K562 (cell line): ENCODE results near the gene FTSJ3.

Experiments
- CTCF ChIP-seq, 3 experiments: IDR thresholded peaks in 2 of 3; conservative IDR thresholded peaks in 1 of 3; 2 replicates each; pipeline ENCODE4 v1.5.1; 2011 to 2012; ENCODE audit warnings: low read length in 3 of 3, mild to moderate bottlenecking in 3 of 3, control low read depth in 2 of 3, improper control_type of control experiment in 1 of 3, inconsistent platforms in 1 of 3, low read depth in 1 of 3, mixed read lengths in 1 of 3, moderate library complexity in 1 of 3; ENCODE audit not compliant: insufficient read depth in 2 of 3
- DNMT1 ChIP-seq: fragments of 450-650 bp; IDR thresholded peaks from 2 replicates; pipeline ENCODE4 v1.6.1; 2016; ENCODE audit warnings: antibody characterized with exemption, mild to moderate bottlenecking
- E2F1 ChIP-seq: sonication (generic); formaldehyde crosslinking; IDR thresholded peaks from 2 replicates; pipeline ENCODE4 v1.8.1; 2023; ENCODE audit warnings: mild to moderate bottlenecking, missing genetic modification reagents, moderate library complexity
- JUND ChIP-seq, 2 experiments: IDR thresholded peaks; 2 replicates in 1 of 2; 3 replicates in 1 of 2; pipeline ENCODE4 v1.6.1; 2011; ENCODE audit warnings: borderline replicate concordance in 2 of 2, low read depth in 2 of 2, low read length in 2 of 2, improper control_type of control experiment in 1 of 2, missing biosample characterization in 1 of 2, missing genetic modification characterization in 1 of 2, missing genetic modification reagents in 1 of 2
- MXI1 ChIP-seq: IDR thresholded peaks from 2 replicates; pipeline ENCODE4 v1.6.1; 2011; ENCODE audit warnings: low read depth, mild to moderate bottlenecking, improper control_type of control experiment, low read length
- RAD21 ChIP-seq, 2 experiments: fragments of 250-450 bp in 1 of 2; fragments of 450-650 bp in 1 of 2; sonication (Bioruptor Pico) in 1 of 2; formaldehyde crosslinking in 1 of 2; IDR thresholded peaks in 1 of 2; conservative IDR thresholded peaks in 1 of 2; 2 replicates each; pipeline versions ENCODE4 v1.4.0 to v1.8.0; 2020 to 2022; ENCODE audit warnings: mild to moderate bottlenecking in 2 of 2, moderate library complexity in 1 of 2
- SIX5 ChIP-seq, 2 experiments: IDR thresholded peaks; 2 replicates each; pipeline ENCODE4 v1.6.1; 2011; ENCODE audit warnings: low read length in 2 of 2, borderline replicate concordance in 1 of 2, low read depth in 1 of 2, mild to moderate bottlenecking in 1 of 2, moderate library complexity in 1 of 2; ENCODE audit not compliant: insufficient read depth in 1 of 2
- TBP ChIP-seq: optimal IDR thresholded peaks from 2 replicates; pipeline ENCODE3; 2011; ENCODE audit warnings: low read depth, low read length, improper control_type of control experiment
- TFAM ChIP-seq: fragments of 250-450 bp; sonication (Bioruptor Pico); conservative IDR thresholded peaks from 2 replicates; pipeline ENCODE4 v1.5.0; 2021; ENCODE audit warnings: mild to moderate bottlenecking, moderate library complexity
- USF2 ChIP-seq: sonication (generic); formaldehyde crosslinking; IDR thresholded peaks from 2 replicates; pipeline ENCODE4 v1.5.0; 2020; ENCODE audit warnings: missing genetic modification reagents
- ZNF140 ChIP-seq: fragments of 250-450 bp; sonication (Bioruptor Pico); IDR thresholded peaks from 2 replicates; pipeline ENCODE4 v1.8.0; 2021; ENCODE audit warnings: moderate library complexity, mild to moderate bottlenecking, inconsistent platforms
- ZSCAN29 ChIP-seq: fragments of 450-650 bp; IDR thresholded peaks from 2 replicates; pipeline ENCODE4 v1.6.1; 2017

GRCh38 chr17:63828936-63829335 lies 1.5 kb upstream of the FTSJ3 start:
- TF ChIP-seq CTCF (IDR thresholded peaks at IDR 0.05 in 2 of 3, conservative IDR thresholded peaks at IDR 0.05 in 1 of 3; ENCODE audit: insufficient read depth in 2 of 3, low read depth in 1 of 3, low read length in 3 of 3) (no peak), JUND (IDR thresholded peaks at IDR 0.05; ENCODE audit: borderline replicate concordance, low read depth, low read length) (no peak), JUND (tag; IDR thresholded peaks at IDR 0.05; ENCODE audit: borderline replicate concordance, low read depth, low read length) (no peak), RAD21 (CRISPR knock-in tag; conservative IDR thresholded peaks at IDR 0.05 in 1 of 2, IDR thresholded peaks at IDR 0.05 in 1 of 2) (no peak), E2F1 (CRISPR knock-in tag) (no peak), ZSCAN29 (no peak), ZNF140 (CRISPR knock-in tag) (no peak), MXI1 (no peak), TFAM (CRISPR knock-in tag) (no peak), TBP (no peak), SIX5 (IDR thresholded peaks at IDR 0.05; ENCODE audit: borderline replicate concordance in 1 of 2, insufficient read depth in 1 of 2, low read depth in 1 of 2, low read length in 2 of 2) (no peak), USF2 (no peak), DNMT1 (no peak)
